Activated CD8-positive, alpha-beta T cell treated with anti-CD3 and anti-CD28 coated beads for 36 hours (primary cell): ENCODE data around the gene UBE2G1. TPM values are rescaled to one million over a fixed set of nuclear protein-coding genes. Genes with fewer than 3 reads are reported as not detected.

ENCODE experiments used
- ATAC-seq: fragments of 200-7000 bp; cut with Tn5 transposase; one replicate; pipeline ENCODE4 v1.10.0; 2021; ENCODE audit warnings: mild to moderate bottlenecking, moderate library complexity
- CTCF ChIA-PET: fragments of 350-600 bp; sonication (Branson Sonifier 250); formaldehyde crosslinking; loops from one replicate; lab custom pipeline; 2021; ENCODE audit warnings: antibody characterized with exemption; lab: Charles Lee
- POLR2A ChIA-PET: fragments of 350-600 bp; sonication (Branson Sonifier 250); formaldehyde crosslinking; loops from one replicate; lab custom pipeline; 2021; ENCODE audit warnings: antibody characterized with exemption; lab: Charles Lee
- DNase-seq: peaks from one replicate; pipeline ENCODE4 v3.0.0-alpha.2; 2020
- H3K27ac Mint-ChIP-seq: one replicate; pipeline ENCODE4 v1.8.0; 2021; ENCODE audit warnings: mild to moderate bottlenecking, mixed read lengths
- H3K27me3 Mint-ChIP-seq: one replicate; pipeline ENCODE4 v1.8.0; 2021; ENCODE audit warnings: mixed read lengths
- H3K36me3 Mint-ChIP-seq: one replicate; pipeline ENCODE4 v1.8.0; 2021; ENCODE audit warnings: low read depth, mixed read lengths
- H3K4me1 Mint-ChIP-seq: one replicate; pipeline ENCODE4 v1.8.0; 2021; ENCODE audit warnings: low read depth, mixed read lengths
- H3K4me3 Mint-ChIP-seq: one replicate; pipeline ENCODE4 v1.8.0; 2021; ENCODE audit warnings: mild to moderate bottlenecking, moderate library complexity, mixed read lengths
- H3K9me3 Mint-ChIP-seq: one replicate; pipeline ENCODE4 v1.8.0; 2021; ENCODE audit warnings: mixed read lengths
- CTCF ChIP-seq: fragments of 200-600 bp; IDR thresholded peaks from one replicate; pipeline ENCODE4 v1.8.0; 2022; ENCODE audit warnings: antibody characterized with exemption, mild to moderate bottlenecking
- intact Hi-C: fragments of 100-400 bp; cut with micrococcal nuclease; formaldehyde crosslinking; loops from one replicate; pipeline ENCODE4 v1.10.0; 2022
- total RNA-seq, 2 experiments: library from RNA; stranded (reverse); gene quantifications; one replicate each; pipeline ENCODE4 v1.2.3, GENCODE V29; 2021

Gene UBE2G1
- total RNA-seq, 2 experiments from 2014 or later, result 40.2 to 44.0 TPM

DNA sequence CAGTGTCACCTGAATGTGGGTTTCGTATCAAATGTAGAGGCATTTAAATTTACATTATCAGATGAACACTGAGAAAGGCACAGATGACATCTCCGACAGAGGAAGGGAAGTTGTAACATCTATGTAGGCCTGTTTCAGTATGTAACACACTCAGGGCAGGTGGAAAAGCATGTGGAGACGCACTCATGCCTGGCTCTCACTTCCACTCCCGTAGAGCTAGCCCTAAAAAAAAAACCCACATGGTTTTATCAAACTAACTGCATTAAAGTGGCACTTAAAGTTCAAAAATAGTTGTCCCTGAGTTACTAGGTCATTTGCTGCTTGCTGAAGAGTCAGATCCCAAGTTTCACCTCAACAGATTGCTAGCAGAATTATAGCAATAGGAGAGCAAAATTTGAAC lies 96.6 kb downstream of the UBE2G1 start:
- Mint-ChIP-seq H3K36me3 (peaks cover 6% of the 10 kb centered on the region), H3K4me1 (no peaks in the 10 kb centered on the region), H3K27ac (no peak overlapping the region), H3K27me3 (no peaks in the 10 kb centered on the region), H3K4me3 (no peak overlapping the region), H3K9me3 (no peaks in the 10 kb centered on the region)
- no peak for DNase-seq
- ChIA-PET POLR2A (no interaction called here), CTCF (no interaction called here)
- TF ChIP-seq CTCF, result no peak
- ATAC-seq, result no peak
- intact Hi-C loops, result no loop called here

DNA sequence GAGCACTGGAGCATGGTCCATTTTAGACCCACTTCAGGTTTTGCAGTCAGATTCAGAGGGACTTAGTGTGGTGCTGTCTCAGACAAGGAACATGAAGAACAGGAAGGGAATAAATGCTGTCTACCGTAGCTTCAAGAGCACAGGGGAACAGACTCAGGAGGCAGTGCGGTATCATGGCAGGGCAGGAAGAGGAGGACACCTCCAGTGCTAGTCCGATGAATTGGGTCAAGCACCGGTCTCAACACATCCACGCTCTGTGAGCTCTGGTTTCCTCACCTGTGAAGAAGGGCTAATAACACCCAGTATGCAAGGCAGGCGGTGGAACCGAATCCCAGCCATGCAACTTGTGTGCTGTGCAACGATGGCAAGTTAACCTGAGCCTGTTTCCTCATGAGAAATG lies 99.1 kb downstream of the UBE2G1 start:
- no peaks in the 10 kb centered on the region for H3K9me3 Mint-ChIP-seq
- H3K4me3 Mint-ChIP-seq, result no peak overlapping the region
- intact Hi-C loops, result no loop called here
- H3K4me1 Mint-ChIP-seq, result peaks cover 14% of the 10 kb centered on the region
- CTCF ChIA-PET, result interaction anchor here (0.9 kb wide), 1 partner anchor 10 kb away, joined by 3 read pairs; no protein-coding TSS in a partner anchor
- H3K36me3 Mint-ChIP-seq, result peaks cover 5% of the 10 kb centered on the region
- no peak for TF ChIP-seq CTCF
- ATAC-seq, result no peak
- H3K27ac Mint-ChIP-seq, result no peak overlapping the region
- no peak for DNase-seq
- POLR2A ChIA-PET, result interaction anchor here (1.2 kb wide), 1 partner anchor 8 kb away, joined by 4 read pairs; no protein-coding TSS in a partner anchor
- no peaks in the 10 kb centered on the region for H3K27me3 Mint-ChIP-seq

GRCh38 chr17:4266550-4266949 lies 99.9 kb downstream of the UBE2G1 start:
- ChIA-PET POLR2A (interaction anchor here (0.8 kb wide), 1 partner anchor 17 kb away, joined by 4 read pairs; no protein-coding TSS in a partner anchor), CTCF (interaction anchor here (1.3 to 1.6 kb wide), 2 partner anchors 16 to 146 kb away, joined by 4 read pairs; no protein-coding TSS in a partner anchor)
- TF ChIP-seq CTCF, result no peak

DNA sequence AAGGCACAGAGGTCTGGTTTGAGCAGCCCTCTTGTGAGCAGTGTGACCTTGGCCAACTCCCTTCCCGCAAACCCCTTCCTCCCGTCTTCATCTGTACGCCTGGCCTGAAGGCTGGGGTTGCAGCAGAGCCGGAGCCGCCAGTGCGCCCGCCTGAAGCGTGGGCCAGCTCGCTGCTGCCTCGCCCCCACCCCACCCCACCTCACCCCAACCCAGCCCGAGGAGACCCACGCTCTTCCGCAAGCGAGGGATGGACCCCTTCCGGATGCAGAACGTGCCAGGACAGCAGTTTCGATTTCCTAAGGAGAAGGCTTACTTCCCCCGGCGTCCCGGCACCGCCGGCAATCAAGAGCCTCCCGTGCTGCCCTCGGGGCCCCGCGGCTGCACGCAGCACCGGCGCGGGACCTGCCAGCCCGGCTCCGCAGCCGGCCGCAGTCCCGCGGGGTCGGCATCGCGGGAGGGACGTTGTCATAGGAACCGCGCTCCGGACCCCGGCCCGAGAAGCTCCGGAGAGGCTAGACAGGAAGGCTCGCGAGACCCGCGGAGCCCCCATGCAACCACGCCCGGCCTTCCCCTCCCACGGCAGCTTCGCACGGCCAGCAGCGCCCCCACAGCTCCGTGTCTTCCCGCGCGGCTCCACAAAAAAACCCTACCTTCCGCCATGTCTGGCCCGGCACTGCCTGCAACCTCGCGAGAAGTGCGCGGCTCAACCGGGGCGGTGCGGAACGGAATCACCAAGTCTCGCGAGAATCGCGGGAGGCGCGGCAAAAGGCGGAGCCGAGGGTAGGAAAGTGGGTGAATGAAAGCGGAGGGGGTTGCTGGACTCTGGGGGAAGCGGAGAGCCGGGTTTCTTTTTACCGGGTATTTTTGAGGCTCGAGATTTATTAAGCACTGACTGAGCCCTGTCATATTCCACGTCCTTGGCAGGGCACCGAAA lies 102.9 kb downstream of the UBE2G1 start, which contains the start of gene ANKFY1:
ANKFY1 (minus strand) TSS at position 698 of the 934 bp plus-strand sequence; CDS start at position 660, 38 bp downstream.
- ATAC-seq, result peak; percentile 99
- intact Hi-C loops, result no loop called here
- peak within 1 kb of the TSS; percentile 91 for H3K4me3 Mint-ChIP-seq
- H3K27me3 Mint-ChIP-seq, result no peaks in the 10 kb centered on the region
- H3K9me3 Mint-ChIP-seq, result peaks cover 9% of the 10 kb centered on the region
- peak; percentile 98 for DNase-seq
- ChIA-PET CTCF (interaction anchor here (0.6 to 2.2 kb wide), 4 partner anchors 13 to 157 kb away, joined by 3 to 6 read pairs (median 3); no protein-coding TSS in a partner anchor), POLR2A (interaction anchor here (0.6 to 2.1 kb wide), 11 partner anchors 9 to 536 kb away, joined by 3 to 9 read pairs (median 4); no protein-coding TSS in a partner anchor)
- peak within 1 kb of the TSS; percentile 93 for H3K27ac Mint-ChIP-seq
- no peak for TF ChIP-seq CTCF
- peaks cover 23% of the 10 kb centered on the region for H3K36me3 Mint-ChIP-seq
- H3K4me1 Mint-ChIP-seq, result peaks cover 30% of the 10 kb centered on the region

More at GRCh38 chr17:4266550-4266949, 99.9 kb downstream of the UBE2G1 start:
- intact Hi-C loops, result no loop called here
- no peak overlapping the region for H3K4me3 Mint-ChIP-seq
- no peaks in the 10 kb centered on the region for H3K27me3 Mint-ChIP-seq
- ATAC-seq (no peak), DNase-seq (no peak)
- H3K4me1 Mint-ChIP-seq, result peaks cover 22% of the 10 kb centered on the region
- peaks cover 5% of the 10 kb centered on the region for H3K36me3 Mint-ChIP-seq
- H3K9me3 Mint-ChIP-seq, result no peaks in the 10 kb centered on the region
- no peak overlapping the region for H3K27ac Mint-ChIP-seq
